HG03521 (cell line): ENCODE data around the gene AKAP12.
"Not testable (repeated sequence)": the region's sequence is repeated elsewhere in the genome, so short reads cannot be mapped to it uniquely, and the experiment has no call there.

Experiments used
- ATAC-seq: cut with Tn5 transposase; IDR thresholded peaks from one replicate; pipeline ENCODE4 v1.9.1; 2021; ENCODE audit warnings: mild to moderate bottlenecking, moderate library complexity; ENCODE audit not compliant: unreplicated experiment

AKAP12 gene

DNA sequence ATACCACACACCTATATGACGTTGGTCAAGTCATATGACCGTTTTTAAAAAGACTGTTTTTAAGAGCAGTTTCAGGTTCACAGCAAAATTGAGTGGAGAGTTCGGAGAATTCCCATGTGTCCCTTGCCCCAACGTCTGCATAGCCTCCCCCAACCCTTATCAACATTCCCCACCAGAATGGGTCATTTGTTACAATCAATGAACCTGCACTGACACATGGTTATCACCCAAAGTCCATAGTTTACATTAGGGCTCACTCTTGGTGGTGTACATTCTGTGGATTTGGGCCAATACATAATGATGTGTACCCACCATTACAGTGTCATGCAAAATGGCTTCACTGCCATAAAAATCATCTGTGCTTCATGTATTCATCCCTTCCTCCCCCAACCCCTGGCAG is 99.6 kb downstream of the AKAP12 start:
- no peak for ATAC-seq

DNA sequence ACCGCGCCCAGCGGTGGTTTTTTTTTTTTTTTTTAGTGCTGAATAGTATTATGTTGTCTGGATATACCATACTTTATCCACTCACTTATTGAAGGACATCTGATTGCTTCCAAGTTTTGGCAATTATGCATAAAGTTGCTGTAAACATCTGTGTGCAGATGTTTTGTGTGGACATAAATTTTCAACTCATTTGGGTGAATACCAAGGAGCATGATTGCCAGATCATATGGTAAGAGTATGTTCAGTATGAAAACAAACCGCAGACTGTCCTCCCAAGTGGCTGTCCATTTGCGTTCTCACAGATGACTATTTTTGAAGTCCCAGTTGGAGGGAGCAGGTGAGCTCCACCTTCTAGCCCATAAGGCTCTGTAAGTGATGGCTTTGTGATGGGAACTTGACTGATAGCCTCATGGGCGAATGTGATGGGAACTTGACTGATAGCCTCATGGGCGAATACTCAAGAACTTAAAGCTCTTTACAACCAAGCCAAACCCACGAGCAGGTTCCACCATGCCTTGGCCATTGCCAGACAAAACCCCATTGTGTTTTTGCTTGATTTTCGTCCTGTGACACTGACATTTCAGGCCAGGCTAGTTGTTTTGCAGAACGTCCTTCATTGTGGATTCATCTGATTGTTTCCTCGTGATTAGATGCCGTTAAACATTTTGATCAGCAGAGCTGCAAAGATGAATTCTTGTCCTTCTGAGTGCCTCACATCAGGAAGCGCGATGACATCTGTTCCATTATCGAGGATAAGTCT is 100.6 kb downstream of the AKAP12 start:
- no peak for ATAC-seq

DNA sequence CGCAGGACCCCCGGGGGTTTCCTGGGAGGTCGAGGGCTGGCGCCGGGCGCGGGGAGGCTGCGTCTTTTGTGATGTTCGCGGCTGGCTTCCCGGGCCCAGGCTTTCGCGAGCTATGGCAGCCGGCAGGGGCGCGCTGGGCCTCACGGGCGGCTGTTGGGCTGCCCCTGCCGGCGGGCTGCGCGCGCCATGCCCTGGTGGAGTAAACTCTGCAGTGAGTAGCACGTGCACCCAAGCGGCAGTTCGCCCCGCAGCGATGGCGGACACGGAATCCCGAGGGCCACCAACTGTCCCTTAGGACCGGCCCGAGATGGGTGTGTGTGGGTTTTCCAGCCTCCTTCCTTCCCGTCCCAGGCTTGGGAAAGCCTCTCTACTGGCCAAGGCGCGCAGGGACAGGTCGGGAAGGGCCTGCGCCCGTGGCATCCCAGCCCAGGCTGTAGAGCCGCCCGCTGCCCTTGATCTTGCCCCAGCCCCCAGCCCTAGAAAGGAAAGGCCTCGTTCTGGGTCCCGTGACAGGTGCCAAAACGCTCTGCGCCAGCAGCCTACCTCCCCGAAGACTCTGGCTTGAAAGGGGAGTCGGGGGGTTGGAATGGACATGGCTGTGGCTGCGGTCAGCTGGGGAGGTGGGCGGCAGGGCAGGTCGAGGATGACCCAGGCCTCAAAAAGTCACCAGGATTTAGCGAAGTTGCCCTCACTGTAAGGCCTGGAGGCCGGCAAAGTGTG is 101.9 kb downstream of the AKAP12 start:
- no peak for ATAC-seq

DNA sequence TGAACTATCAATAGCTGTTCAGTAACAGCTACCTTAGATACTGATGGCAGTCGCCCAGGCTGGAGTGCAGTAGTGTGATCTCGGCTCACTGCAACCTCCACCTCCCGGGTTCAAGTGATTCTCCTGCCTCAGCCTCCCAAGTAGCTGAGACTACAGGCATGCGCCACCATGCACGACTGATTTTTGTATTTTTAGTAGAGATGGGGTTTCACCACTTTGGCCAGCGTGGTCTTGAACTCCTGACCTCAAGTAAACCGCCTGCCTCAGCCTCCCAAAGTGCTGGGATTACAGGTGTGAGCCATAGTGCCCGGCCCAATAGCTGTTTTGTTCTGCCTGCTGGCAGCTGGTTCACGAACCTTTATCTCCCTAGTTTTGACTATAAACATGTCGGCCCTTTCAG is 103.0 kb downstream of the AKAP12 start:
- not testable (repeated sequence) for ATAC-seq

DNA sequence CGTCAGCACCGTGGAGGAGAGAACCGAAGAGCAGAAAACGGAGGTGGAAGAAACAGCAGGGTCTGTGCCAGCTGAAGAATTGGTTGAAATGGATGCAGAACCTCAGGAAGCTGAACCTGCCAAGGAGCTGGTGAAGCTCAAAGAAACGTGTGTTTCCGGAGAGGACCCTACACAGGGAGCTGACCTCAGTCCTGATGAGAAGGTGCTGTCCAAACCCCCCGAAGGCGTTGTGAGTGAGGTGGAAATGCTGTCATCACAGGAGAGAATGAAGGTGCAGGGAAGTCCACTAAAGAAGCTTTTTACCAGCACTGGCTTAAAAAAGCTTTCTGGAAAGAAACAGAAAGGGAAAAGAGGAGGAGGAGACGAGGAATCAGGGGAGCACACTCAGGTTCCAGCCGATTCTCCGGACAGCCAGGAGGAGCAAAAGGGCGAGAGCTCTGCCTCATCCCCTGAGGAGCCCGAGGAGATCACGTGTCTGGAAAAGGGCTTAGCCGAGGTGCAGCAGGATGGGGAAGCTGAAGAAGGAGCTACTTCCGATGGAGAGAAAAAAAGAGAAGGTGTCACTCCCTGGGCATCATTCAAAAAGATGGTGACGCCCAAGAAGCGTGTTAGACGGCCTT is 110.0 kb downstream of the AKAP12 start:
- no peak for ATAC-seq

DNA sequence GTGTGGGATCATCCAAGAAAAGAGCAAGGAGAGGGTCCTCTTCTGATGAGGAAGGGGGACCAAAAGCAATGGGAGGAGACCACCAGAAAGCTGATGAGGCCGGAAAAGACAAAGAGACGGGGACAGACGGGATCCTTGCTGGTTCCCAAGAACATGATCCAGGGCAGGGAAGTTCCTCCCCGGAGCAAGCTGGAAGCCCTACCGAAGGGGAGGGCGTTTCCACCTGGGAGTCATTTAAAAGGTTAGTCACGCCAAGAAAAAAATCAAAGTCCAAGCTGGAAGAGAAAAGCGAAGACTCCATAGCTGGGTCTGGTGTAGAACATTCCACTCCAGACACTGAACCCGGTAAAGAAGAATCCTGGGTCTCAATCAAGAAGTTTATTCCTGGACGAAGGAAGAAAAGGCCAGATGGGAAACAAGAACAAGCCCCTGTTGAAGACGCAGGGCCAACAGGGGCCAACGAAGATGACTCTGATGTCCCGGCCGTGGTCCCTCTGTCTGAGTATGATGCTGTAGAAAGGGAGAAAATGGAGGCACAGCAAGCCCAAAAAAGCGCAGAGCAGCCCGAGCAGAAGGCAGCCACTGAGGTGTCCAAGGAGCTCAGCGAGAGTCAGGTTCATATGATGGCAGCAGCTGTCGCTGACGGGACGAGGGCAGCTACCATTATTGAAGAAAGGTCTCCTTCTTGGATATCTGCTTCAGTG is 110.8 kb downstream of the AKAP12 start:
- ATAC-seq: no peak

DNA sequence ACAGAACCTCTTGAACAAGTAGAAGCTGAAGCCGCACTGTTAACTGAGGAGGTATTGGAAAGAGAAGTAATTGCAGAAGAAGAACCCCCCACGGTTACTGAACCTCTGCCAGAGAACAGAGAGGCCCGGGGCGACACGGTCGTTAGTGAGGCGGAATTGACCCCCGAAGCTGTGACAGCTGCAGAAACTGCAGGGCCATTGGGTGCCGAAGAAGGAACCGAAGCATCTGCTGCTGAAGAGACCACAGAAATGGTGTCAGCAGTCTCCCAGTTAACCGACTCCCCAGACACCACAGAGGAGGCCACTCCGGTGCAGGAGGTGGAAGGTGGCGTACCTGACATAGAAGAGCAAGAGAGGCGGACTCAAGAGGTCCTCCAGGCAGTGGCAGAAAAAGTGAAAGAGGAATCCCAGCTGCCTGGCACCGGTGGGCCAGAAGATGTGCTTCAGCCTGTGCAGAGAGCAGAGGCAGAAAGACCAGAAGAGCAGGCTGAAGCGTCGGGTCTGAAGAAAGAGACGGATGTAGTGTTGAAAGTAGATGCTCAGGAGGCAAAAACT is 111.5 kb downstream of the AKAP12 start:
- ATAC-seq: no peak

DNA sequence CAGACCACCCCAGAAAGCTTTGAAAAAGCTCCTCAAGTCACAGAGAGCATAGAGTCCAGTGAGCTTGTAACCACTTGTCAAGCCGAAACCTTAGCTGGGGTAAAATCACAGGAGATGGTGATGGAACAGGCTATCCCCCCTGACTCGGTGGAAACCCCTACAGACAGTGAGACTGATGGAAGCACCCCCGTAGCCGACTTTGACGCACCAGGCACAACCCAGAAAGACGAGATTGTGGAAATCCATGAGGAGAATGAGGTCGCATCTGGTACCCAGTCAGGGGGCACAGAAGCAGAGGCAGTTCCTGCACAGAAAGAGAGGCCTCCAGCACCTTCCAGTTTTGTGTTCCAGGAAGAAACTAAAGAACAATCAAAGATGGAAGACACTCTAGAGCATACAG is 112.0 kb downstream of the AKAP12 start:
- no peak for ATAC-seq

DNA sequence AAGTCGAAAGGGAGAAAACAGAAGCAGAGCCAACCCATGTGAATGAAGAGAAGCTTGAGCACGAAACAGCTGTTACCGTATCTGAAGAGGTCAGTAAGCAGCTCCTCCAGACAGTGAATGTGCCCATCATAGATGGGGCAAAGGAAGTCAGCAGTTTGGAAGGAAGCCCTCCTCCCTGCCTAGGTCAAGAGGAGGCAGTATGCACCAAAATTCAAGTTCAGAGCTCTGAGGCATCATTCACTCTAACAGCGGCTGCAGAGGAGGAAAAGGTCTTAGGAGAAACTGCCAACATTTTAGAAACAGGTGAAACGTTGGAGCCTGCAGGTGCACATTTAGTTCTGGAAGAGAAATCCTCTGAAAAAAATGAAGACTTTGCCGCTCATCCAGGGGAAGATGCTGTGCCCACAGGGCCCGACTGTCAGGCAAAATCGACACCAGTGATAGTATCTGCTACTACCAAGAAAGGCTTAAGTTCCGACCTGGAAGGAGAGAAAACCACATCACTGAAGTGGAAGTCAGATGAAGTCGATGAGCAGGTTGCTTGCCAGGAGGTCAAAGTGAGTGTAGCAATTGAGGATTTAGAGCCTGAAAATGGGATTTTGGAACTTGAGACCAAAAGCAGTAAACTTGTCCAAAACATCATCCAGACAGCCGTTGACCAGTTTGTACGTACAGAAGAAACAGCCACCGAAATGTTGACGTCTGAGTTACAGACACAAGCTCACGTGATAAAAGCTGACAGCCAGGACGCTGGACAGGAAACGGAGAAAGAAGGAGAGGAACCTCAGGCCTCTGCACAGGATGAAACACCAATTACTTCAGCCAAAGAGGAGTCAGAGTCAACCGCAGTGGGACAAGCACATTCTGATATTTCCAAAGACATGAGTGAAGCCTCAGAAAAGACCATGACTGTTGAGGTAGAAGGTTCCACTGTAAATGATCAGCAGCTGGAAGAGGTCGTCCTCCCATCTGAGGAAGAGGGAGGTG is 112.9 kb downstream of the AKAP12 start:
- ATAC-seq: no peak

DNA sequence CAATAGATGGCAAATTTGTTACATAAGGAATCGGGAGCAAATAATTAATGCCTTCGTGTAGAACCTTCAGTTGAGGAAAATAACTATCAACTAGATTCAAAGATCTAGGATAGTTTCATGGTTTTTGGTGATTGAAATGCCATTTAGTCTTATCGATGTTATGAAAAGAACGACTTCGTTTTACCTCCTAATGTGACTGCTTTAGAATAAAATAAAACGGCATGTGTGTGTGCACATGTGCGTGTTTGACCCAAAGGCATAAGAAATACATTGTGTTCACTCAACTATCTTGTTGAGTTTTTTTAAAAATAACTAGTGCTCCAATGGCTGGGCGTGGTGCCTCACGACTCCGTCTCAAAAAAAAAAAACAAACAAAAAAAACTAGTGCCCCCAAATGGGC is 114.0 kb downstream of the AKAP12 start:
- no peak for ATAC-seq

DNA sequence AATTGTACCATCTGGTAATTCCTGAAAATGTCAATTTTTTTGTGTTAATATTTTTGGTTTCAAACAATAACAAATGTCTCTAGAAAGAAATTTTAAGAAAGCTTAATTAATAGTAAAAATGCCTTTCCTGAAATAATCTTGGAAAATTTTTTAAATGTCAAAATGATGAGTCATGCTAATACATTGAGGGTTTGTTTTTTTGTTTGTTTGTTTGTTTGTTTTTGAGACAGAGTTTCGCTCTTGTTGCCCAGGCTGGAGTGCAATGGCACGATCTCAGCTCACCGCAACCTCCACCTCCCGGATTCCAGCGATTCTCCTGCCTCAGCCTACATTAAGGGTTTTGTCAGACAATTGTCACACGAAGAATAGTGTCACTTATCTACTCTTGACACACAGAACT is 117.2 kb downstream of the AKAP12 start:
- ATAC-seq: not testable (repeated sequence)

DNA sequence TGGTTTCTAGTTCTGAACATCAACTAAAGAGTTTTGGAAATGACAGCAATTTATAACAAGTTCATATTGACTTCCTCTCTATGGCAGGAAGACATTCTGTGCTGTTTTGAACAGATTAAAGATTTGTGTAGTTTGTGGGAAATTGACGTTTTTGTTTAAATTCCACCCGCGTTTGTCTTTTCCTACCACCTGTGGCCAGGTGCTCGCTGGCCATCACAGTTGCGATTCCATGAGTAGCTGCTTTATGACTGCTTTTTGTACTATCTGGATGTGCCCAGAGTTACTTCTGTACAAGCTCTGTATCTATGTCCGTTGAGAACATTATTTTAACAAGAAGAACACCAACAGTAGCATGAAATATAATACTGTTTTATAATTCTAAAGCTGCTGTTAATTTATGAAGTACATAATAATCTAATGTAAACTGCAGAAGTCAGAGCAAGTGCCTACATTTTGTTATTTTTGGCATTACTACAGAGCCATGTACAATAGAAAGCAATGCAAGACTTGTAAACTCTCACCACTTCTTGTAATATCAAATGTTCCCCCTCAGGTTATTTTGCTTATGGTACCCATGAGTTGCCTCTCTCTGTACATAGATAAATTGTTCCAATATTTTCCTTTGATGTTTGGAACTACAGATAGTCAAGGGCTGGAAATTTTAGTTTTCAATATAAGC is 118.1 kb downstream of the AKAP12 start:
- ATAC-seq: no peak

DNA sequence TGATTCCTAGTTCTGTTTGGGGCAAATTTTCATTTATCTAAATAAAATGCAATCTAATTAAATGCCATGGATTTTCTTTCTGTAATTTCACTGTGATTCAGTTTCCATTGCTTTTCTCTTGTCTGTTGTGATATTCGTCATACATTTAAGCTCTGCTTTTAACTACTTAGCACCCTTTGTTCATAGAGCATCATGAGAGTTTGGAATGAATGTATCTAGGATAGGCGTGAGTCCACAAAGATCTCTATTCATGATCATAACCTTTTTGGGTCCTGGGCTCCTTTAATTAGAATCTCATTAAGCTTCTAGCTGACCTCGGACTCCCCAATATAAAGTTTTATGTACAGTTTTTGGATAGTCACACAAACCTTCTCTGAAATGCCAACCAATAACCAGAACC is 118.7 kb downstream of the AKAP12 start:
- ATAC-seq: no peak

DNA sequence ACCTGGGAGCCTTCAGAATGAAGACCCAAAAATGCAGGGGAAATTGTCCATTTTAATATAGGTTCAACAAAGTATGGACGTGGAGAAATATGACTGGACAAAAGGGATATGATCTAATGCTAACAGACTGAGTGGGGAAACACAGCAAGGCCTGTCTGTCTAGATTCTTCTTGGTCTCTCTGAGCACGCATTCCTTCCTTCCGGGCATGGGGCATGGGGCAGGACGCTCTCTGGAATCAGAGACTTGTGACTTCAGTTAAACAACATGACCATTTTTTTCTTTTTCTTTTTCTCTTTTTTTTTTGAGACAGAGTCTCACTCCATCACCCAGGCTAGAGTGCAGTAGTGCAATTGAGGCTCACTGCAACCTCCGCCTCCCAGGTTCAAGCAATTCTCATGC is 119.7 kb downstream of the AKAP12 start:
- no peak for ATAC-seq

DNA sequence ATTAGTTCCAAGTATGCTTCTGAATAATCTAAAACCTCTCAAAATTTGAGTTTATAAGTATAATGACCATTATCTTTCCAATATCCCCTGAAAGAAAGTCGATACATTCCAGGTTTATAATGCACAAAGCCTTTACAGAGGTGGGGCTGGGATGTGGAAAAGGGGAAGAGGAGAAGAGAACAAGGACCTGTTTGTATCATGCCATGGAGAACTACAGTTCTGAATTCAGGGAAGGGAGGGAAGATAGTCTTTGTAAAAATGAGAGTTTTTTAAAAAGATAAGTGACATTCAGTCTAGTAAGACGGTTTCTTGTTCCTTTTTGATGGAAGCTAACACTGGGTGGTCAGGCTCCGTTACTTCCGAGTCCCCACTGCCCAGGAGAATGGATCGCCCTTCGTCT is 125.5 kb downstream of the AKAP12 start:
- ATAC-seq: no peak

DNA sequence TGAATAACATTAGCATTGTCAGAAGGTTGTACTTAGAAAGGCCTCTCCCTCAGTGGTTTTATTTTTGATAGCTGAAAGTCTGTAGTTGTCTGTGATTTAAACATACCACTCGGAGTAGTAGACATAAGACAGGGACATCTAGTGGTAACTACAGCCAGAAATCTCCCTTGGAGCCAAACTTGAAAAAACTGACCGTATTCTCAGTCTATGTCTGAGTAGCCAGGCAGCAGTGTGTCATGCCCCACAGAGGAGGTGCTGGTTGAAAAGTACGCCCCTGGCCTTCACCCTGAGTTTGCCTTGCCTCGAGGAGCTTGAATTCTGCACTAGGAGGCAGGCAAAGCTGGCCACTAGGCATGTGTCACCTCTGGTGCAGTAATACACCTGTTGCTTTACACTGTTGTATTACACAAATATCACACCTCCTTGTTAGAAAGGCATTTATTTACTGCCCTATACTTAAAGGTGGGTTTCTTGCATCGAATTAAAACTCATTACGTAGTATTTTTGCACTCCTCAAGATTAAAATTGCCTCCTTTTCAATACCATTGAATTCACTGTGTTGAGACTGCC is 130.8 kb downstream of the AKAP12 start:
- ATAC-seq: no peak

DNA sequence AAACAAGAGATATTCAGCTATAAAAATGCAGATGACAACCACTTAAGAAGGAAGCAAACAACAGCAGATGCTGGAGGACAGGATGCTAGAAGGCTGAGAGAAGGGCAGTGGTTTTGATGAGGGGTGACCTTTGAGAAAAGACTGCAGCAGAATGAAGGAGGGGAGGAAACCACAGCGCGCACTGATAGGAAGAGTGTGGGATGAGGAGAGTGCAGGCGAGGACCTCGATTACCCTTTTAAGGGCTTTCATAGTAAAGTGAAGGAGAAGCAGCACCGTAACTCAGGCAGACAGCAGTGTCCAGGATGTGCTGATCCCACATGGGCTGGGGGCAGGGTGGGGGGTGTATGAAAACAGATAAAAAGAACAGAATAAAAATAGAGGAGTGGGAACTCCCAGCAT is 132.4 kb downstream of the AKAP12 start:
- ATAC-seq: no peak

DNA sequence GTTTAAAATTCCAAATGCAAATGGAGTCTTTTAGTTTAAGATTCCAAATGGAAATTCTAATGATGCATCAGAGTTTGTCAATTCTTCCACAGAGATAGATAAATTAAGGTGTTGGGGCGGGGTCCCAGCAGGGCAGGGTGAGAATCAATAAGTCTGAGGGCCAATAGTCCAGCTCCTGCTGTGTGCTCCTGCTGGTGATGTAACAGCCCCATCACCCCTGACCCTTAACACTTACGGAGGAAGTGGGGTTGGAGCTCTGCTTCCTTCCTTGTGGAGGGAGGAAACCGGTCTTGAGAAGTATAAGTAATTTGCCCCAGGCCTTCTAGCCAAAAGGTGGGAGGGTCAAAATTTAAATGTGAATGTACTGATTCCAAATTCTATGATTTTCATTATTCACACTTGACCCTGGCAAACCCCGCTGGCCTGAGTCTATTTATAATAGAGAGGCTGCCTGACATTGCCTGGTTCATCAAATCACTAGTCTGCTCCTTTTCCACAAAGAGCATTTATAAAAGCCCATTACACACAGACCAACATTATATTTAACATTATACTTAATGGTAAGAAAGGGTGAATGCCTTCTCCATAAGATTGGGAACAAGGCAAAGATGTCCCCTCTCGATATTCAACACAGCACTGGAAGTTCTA is 134.4 kb downstream of the AKAP12 start:
- ATAC-seq: no peak

DNA sequence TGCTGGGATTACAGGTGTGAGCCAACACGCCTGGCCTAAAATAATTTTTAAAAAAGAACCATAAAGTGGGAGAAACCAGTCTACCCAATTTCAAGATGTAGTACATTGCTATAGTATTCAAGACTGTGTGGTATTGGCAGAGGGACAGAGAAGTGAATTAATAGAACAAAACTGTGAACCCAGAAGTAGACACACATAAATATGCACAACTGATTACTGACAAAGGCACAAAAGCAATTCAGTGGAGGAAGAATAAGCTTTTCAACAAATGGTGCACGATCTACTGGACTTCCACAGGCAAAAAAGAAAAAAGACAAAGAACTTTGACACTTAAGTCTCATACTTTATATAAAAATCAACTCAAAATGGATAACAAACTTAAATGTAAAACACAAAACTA is 136.1 kb downstream of the AKAP12 start:
- ATAC-seq: no peak
